OCI-LY7 (cell line): ENCODE measurements around the gene CRYGA. TPM values are rescaled to one million over a fixed set of nuclear protein-coding genes. Genes with fewer than 3 reads are reported as not detected.

Experiments used
- Bru-seq: library from RNA; stranded (reverse); fragments of 400-500 nt; gene quantifications from one replicate; lab custom pipeline; 2021; lab: Mats Ljungman, UMichigan
- BruChase-seq, 2 experiments: library from RNA; stranded (reverse); fragments of 400-500 nt; gene quantifications; one replicate each; lab custom pipeline; 2021; lab: Mats Ljungman, UMichigan
- BruUV-seq: library from RNA; stranded (reverse); fragments of 400-500 nt; replicated peaks from 2 replicates; lab custom pipeline; 2021; lab: Mats Ljungman, UMichigan
- CTCF ChIA-PET: fragments of 300-600 bp; sonication (Branson Sonifier 250); formaldehyde crosslinking; loops from one replicate; lab custom pipeline; 2022; ENCODE audit warnings: antibody characterized with exemption; ENCODE audit not compliant: unreplicated experiment; lab: Charles Lee
- POLR2A ChIA-PET: fragments of 300-600 bp; sonication (Branson Sonifier 250); formaldehyde crosslinking; loops from one replicate; lab custom pipeline; 2022; ENCODE audit warnings: antibody characterized with exemption; lab: Charles Lee
- DNase-seq: peaks from one replicate; pipeline ENCODE4 v3.0.0-alpha.2; 2015; ENCODE audit warnings: low spot score
- H2AFZ ChIP-seq: fragments of 200-600 bp; sonication (generic), shearing (Covaris generic); 2 replicates; pipeline ENCODE4 v1.6.1; 2014; ENCODE audit warnings: mild to moderate bottlenecking, antibody characterized with exemption, low read length, moderate library complexity
- H3K27ac ChIP-seq: fragments of 200-600 bp; sonication (generic); 2 replicates; pipeline ENCODE4 v1.5.1; 2014; ENCODE audit warnings: mixed run types, low read depth, mild to moderate bottlenecking, moderate library complexity, low read length, inconsistent platforms; ENCODE audit not compliant: poor library complexity, severe bottlenecking
- H3K36me3 ChIP-seq: fragments of 200-600 bp; sonication (generic); 2 replicates; pipeline ENCODE4 v1.6.1; 2014; ENCODE audit warnings: mild to moderate bottlenecking, antibody characterized with exemption, low read length, moderate library complexity, mixed read lengths; ENCODE audit not compliant: insufficient read depth
- H3K4me1 ChIP-seq: fragments of 200-600 bp; sonication (generic); 2 replicates; pipeline ENCODE4 v1.5.1; 2014; ENCODE audit warnings: mild to moderate bottlenecking, low read length; ENCODE audit not compliant: insufficient read depth, poor library complexity, severe bottlenecking
- H3K4me2 ChIP-seq: fragments of 200-600 bp; sonication (generic); 2 replicates; pipeline ENCODE4 v1.6.1; 2014; ENCODE audit warnings: mild to moderate bottlenecking, low read length
- H3K4me3 ChIP-seq: fragments of 200-600 bp; sonication (generic); 2 replicates; pipeline ENCODE4 v1.5.1; 2014; ENCODE audit warnings: mild to moderate bottlenecking, low read depth, low read length; ENCODE audit not compliant: poor library complexity, severe bottlenecking
- H3K79me2 ChIP-seq: fragments of 200-600 bp; sonication (generic); 2 replicates; pipeline ENCODE4 v1.6.1; 2016; ENCODE audit warnings: low read depth, mild to moderate bottlenecking, low read length, moderate library complexity, mixed read lengths; ENCODE audit not compliant: insufficient read depth
- H3K9me2 ChIP-seq: fragments of 200-600 bp; sonication (generic); 2 replicates; pipeline ENCODE4 v1.6.1; 2016; ENCODE audit warnings: mild to moderate bottlenecking, low read length, mixed read lengths; ENCODE audit not compliant: insufficient read depth
- H3K9me3 ChIP-seq: fragments of 200-600 bp; sonication (generic); 2 replicates; pipeline ENCODE4 v1.6.1; 2014; ENCODE audit warnings: mild to moderate bottlenecking, mixed run types, low read length, mixed read lengths
- H4K20me1 ChIP-seq: fragments of 200-600 bp; sonication (generic); 2 replicates; pipeline ENCODE4 v1.6.1; 2014; ENCODE audit warnings: mild to moderate bottlenecking, antibody characterized with exemption, low read length, moderate library complexity, mixed read lengths; ENCODE audit not compliant: insufficient read depth
- EZH2phosphoT487 ChIP-seq: fragments of 200-600 bp; sonication (generic); IDR thresholded peaks from 2 replicates; pipeline ENCODE4 v1.6.1; 2018; ENCODE audit warnings: low read depth, borderline replicate concordance, mild to moderate bottlenecking, mixed run types, antibody characterized with exemption, low read length, moderate library complexity, mixed read lengths
- intact Hi-C: fragments of 100-400 bp; cut with micrococcal nuclease; formaldehyde crosslinking; loops from one replicate; pipeline ENCODE4 v1.10.0; 2022; ENCODE audit not compliant: unreplicated experiment
- long read RNA-seq: library from polyadenylated mRNA; stranded (forward); transcript quantifications from one replicate; pipeline ENCODE4 v2.0.0, GENCODE V29; 2022
- total RNA-seq, 2 experiments: library from RNA; depleted of rRNA in 1 of 2; stranded (reverse); fragments of >200 nt in 1 of 2; shearing (Covaris generic) in 1 of 2; gene quantifications; 2 replicates each; pipeline ENCODE4 v1.2.3, GENCODE V29; 2014 to 2022
- TF ChIP-seq, protein P1 (sequence below): fragments of 200-600 bp; sonication (generic); conservative IDR thresholded peaks from 2 replicates; pipeline ENCODE4 v1.5.1; 2014; ENCODE audit warnings: mild to moderate bottlenecking, antibody characterized with exemption, low read length, moderate library complexity, mixed read lengths

Gene CRYGA, protein sequence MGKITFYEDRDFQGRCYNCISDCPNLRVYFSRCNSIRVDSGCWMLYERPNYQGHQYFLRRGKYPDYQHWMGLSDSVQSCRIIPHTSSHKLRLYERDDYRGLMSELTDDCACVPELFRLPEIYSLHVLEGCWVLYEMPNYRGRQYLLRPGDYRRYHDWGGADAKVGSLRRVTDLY
- total RNA-seq (2014; rRNA removed; shearing (Covaris generic)) (not detected in 2 replicates), total RNA-seq (2022) (not detected in 2 replicates), Bru-seq, nascent RNA (not detected), BruChase-seq, experiment 1, labeled RNA remaining after a 6-hour chase (not detected), BruChase-seq, experiment 2, labeled RNA remaining after a 2-hour chase (not detected)
- long read RNA-seq, result 0 reads

DNA sequence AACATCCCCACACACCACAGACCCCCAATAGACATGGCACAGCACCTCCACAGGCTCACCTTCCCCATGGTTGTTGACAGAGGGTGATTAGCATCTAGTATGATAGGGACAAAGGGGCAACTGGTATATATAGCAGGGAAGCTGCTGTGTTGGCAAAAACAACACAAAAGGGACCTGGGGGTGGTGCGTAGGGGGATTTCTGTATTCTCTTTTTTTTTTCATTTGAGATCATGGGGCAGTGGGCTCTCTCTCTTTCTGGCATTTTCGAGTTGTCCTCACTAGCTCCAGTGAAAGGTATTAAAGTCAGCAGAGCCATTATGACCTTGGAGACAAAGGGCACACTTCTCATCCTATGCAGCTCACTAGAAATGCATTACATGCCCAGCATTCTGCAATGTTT, at the start of gene CRYGA:
Gene CRYGA, minus strand, starts transcription at position 101 of the 400 bp plus-strand sequence. Its CDS starts 33 bp downstream, at position 68.
- Histone ChIP-seq H3K4me3 (no peak within 1 kb of the TSS), H4K20me1 (no peaks in the 10 kb centered on the region), H3K36me3 (no peaks in the 10 kb centered on the region), H3K4me1 (no peaks in the 10 kb centered on the region), H3K9me2 (no peaks in the 10 kb centered on the region), H3K79me2 (no peaks in the 10 kb centered on the region), H3K9me3 (no peaks in the 10 kb centered on the region), H2AFZ (no peak within 1 kb of the TSS), H3K27ac (no peak within 1 kb of the TSS), H3K4me2 (no peak within 1 kb of the TSS)
- no peak for DNase-seq
- no peak for TF ChIP-seq EZH2phosphoT487
- TF ChIP-seq, protein P1, sequence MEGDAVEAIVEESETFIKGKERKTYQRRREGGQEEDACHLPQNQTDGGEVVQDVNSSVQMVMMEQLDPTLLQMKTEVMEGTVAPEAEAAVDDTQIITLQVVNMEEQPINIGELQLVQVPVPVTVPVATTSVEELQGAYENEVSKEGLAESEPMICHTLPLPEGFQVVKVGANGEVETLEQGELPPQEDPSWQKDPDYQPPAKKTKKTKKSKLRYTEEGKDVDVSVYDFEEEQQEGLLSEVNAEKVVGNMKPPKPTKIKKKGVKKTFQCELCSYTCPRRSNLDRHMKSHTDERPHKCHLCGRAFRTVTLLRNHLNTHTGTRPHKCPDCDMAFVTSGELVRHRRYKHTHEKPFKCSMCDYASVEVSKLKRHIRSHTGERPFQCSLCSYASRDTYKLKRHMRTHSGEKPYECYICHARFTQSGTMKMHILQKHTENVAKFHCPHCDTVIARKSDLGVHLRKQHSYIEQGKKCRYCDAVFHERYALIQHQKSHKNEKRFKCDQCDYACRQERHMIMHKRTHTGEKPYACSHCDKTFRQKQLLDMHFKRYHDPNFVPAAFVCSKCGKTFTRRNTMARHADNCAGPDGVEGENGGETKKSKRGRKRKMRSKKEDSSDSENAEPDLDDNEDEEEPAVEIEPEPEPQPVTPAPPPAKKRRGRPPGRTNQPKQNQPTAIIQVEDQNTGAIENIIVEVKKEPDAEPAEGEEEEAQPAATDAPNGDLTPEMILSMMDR, result no peak
- no TSS peak for BruUV-seq
- POLR2A ChIA-PET, result no interaction called here
- intact Hi-C loops, result no loop called here
- CTCF ChIA-PET, result no interaction called here

DNA sequence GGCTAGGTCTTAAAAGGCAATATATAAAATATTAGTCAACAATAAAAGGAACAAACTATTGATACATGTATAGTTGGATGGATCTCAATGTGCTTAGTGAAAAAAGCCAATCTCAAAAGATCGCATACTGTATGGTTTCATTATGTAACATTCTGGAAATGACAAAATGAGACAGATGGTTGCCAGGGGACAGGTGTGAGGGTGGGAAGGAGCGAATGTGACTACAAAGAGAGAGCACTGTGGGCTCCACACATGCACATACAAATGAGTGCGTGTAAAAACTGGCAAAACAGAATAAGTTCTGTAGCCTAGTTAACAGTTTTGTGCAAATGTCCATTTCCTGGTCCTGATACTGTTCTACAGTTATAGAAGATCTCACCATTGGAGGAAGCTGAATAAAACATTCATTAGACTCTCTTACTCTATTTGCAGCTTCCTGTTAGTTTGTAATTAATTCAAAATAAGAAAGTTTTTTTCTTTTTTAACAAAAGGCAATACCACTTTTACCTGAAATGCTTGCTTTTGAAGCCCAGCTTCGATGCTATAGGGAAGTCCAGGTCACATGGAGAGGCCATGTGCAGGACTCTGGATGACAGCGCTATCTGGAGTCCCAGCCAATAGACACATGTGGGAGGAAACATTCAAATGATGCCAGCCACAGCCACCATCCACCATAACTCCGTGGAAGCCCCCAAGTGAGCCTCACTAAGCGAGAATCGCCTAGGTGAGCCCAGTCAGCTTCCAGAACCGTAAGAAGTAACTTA, 47.5 kb upstream of the CRYGA start:
- no peak for TF ChIP-seq EZH2phosphoT487
- TF ChIP-seq, protein P1, result no peak
- Histone ChIP-seq H4K20me1 (no peaks in the 10 kb centered on the region), H3K4me2 (no peak overlapping the region), H2AFZ (no peak overlapping the region), H3K36me3 (no peaks in the 10 kb centered on the region), H3K4me1 (no peaks in the 10 kb centered on the region), H3K27ac (no peak overlapping the region), H3K79me2 (no peaks in the 10 kb centered on the region), H3K9me2 (no peaks in the 10 kb centered on the region), H3K4me3 (no peak overlapping the region), H3K9me3 (no peaks in the 10 kb centered on the region)
- POLR2A ChIA-PET, result interaction anchor here (0.6 kb wide), 2 partner anchors 33 to 59 kb away, joined by 4 to 6 read pairs; no protein-coding TSS in a partner anchor
- BruUV-seq, result no TSS peak
- intact Hi-C loops, result no loop called here
- no peak for DNase-seq
- CTCF ChIA-PET, result no interaction called here
